ENCODE results near the gene TTC7B.

Gene TTC7B

GRCh38 chr14:90545966-90546751 lies 270.1 kb downstream of the TTC7B start:
- no peak for DNase-seq (ENCODE audit: low read depth)

GRCh38 chr14:90545382-90545781 lies 270.8 kb downstream of the TTC7B start:
- no peak for DNase-seq (ENCODE audit: low read depth)

- DNase-seq (ENCODE audit: low read depth) = no peak
Observed at GRCh38 chr14:90544971-90545370, 271.3 kb downstream of the TTC7B start.

- no peak for DNase-seq (ENCODE audit: low read depth)
Observed at GRCh38 chr14:90544566-90544965, 271.7 kb downstream of the TTC7B start.

GRCh38 chr14:90543876-90544275 lies 272.4 kb downstream of the TTC7B start:
- no peak for DNase-seq (ENCODE audit: low read depth)

- no peak for DNase-seq (ENCODE audit: low read depth)
Observed at GRCh38 chr14:90541076-90541634, 275.1 kb downstream of the TTC7B start.

- DNase-seq (ENCODE audit: low read depth) = no peak
Observed at GRCh38 chr14:90540437-90540836, 275.8 kb downstream of the TTC7B start.

GRCh38 chr14:90539996-90540395 lies 276.2 kb downstream of the TTC7B start:
- no peak for DNase-seq (ENCODE audit: low read depth)

- no peak for DNase-seq (ENCODE audit: low read depth)
Observed at GRCh38 chr14:90539496-90539775, 276.8 kb downstream of the TTC7B start.

- DNase-seq (ENCODE audit: low read depth) = no peak
Observed at GRCh38 chr14:90538716-90539495, 277.3 kb downstream of the TTC7B start.

GRCh38 chr14:90538095-90538494 lies 278.1 kb downstream of the TTC7B start:
- DNase-seq (ENCODE audit: low read depth) = no peak

GRCh38 chr14:90536511-90537191 lies 279.6 kb downstream of the TTC7B start:
- no peak for DNase-seq (ENCODE audit: low read depth)

GRCh38 chr14:90536092-90536491 lies 280.1 kb downstream of the TTC7B start:
- no peak for DNase-seq (ENCODE audit: low read depth)

GRCh38 chr14:90535556-90536090 lies 280.6 kb downstream of the TTC7B start:
- DNase-seq (ENCODE audit: low read depth) = no peak

GRCh38 chr14:90534838-90535555 lies 281.2 kb downstream of the TTC7B start:
- DNase-seq (ENCODE audit: low read depth) = no peak

GRCh38 chr14:90534091-90534837 lies 282.0 kb downstream of the TTC7B start:
- DNase-seq (ENCODE audit: low read depth) = no peak

GRCh38 chr14:90533591-90534021 lies 282.6 kb downstream of the TTC7B start:
- no peak for DNase-seq (ENCODE audit: low read depth)

- no peak for DNase-seq (ENCODE audit: low read depth)
Observed at GRCh38 chr14:90532826-90533525, 283.3 kb downstream of the TTC7B start.

- no peak for DNase-seq (ENCODE audit: low read depth)
Observed at GRCh38 chr14:90531497-90531896, 284.7 kb downstream of the TTC7B start.

- DNase-seq (ENCODE audit: low read depth) = no peak
Observed at GRCh38 chr14:90530523-90530922, 285.7 kb downstream of the TTC7B start.
